ENCODE data around the gene SEMA3A.

DNA sequence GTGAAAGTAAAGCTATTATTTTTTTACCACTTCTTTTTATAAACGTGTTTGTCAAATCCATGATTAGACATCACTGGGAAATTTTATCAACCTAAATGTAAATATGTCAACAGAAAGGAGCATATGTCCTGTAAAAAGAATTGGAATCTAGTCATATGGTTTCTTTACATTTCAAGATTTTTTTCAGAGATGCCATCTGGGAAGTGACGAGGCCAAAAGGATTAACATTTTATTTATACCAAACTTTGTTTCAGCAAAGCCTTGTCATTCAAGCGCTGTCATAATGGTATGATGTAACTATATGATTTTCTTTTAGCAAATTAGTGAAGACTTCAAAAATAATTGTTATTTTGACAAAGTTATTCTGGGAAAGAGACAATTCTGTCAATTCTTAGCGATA, 117.3 kb downstream of the SEMA3A start:
- TF ChIP-seq SNAI2 (CRISPR knock-in tag; IDR thresholded peaks at IDR 0.05) (no peak), ZFP3 (CRISPR knock-in tag; IDR thresholded peaks at IDR 0.05) (no peak), ZC3H10 (CRISPR knock-in tag; IDR thresholded peaks at IDR 0.05) (no peak), OSR1 (CRISPR knock-in tag; IDR thresholded peaks at IDR 0.05) (no peak), RARB (CRISPR knock-in tag; IDR thresholded peaks at IDR 0.05) (no peak), BACH2 (CRISPR knock-in tag; IDR thresholded peaks at IDR 0.05; ENCODE audit: borderline replicate concordance) (no peak), ZFP30 (CRISPR knock-in tag; IDR thresholded peaks at IDR 0.05) (no peak), ISL1 (CRISPR knock-in tag; IDR thresholded peaks at IDR 0.05) (no peak), ESRRG (CRISPR knock-in tag; IDR thresholded peaks at IDR 0.05) (no peak), CSDC2 (CRISPR knock-in tag; IDR thresholded peaks at IDR 0.05) (no peak)
- TF ChIP-seq, protein P1, sequence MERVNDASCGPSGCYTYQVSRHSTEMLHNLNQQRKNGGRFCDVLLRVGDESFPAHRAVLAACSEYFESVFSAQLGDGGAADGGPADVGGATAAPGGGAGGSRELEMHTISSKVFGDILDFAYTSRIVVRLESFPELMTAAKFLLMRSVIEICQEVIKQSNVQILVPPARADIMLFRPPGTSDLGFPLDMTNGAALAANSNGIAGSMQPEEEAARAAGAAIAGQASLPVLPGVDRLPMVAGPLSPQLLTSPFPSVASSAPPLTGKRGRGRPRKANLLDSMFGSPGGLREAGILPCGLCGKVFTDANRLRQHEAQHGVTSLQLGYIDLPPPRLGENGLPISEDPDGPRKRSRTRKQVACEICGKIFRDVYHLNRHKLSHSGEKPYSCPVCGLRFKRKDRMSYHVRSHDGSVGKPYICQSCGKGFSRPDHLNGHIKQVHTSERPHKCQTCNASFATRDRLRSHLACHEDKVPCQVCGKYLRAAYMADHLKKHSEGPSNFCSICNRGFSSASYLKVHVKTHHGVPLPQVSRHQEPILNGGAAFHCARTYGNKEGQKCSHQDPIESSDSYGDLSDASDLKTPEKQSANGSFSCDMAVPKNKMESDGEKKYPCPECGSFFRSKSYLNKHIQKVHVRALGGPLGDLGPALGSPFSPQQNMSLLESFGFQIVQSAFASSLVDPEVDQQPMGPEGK (CRISPR knock-in tag; IDR thresholded peaks at IDR 0.05; ENCODE audit: borderline replicate concordance): no peak
